ENCODE data around the gene TNFAIP8L2. TPM values are rescaled to one million over a fixed set of nuclear protein-coding genes. Genes with fewer than 3 reads are reported as not detected.
A peak's percentile ranks its signal among the peaks of the same experiment; 100 is the strongest.

The TNFAIP8L2 gene
- total and polyA plus RNA-seq, 8 donors = 2.0 to 19.4 (median 6.8) TPM; not detected in 2

DNA sequence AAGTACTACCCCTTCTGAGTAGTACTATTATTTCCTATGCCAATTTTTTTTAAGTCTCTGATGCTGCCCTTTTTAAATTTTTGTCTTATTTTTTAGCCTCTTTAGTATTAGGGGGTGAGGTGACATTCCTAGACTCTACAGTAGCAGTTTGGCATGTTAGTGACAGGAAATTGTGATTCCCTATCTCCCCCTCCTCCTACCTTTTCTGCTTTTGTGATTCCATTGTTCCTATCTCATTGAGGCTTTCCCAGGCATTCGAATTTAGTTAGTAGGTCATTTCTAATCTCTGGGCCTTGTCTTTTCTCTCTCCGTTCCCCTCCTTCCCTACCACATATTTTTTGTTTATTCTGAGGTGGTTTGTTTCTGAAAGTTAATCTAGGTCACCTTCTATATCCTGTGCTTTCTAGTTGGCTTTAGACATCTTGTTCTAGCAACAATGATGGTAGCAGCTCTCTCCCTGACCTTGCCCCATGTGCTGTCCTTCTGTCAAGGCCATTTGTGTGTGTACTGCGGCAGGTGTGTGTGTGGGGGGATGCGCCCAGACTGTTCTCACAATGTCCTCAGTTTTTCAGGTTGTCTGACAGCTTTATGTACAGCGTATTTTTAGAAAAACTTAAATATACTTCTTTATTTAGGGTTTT is 31.6 kb upstream of the TNFAIP8L2 start:
- intact Hi-C loops (cut with DNase I; ENCODE audit: low total_unique reads) = no loop called here

DNA sequence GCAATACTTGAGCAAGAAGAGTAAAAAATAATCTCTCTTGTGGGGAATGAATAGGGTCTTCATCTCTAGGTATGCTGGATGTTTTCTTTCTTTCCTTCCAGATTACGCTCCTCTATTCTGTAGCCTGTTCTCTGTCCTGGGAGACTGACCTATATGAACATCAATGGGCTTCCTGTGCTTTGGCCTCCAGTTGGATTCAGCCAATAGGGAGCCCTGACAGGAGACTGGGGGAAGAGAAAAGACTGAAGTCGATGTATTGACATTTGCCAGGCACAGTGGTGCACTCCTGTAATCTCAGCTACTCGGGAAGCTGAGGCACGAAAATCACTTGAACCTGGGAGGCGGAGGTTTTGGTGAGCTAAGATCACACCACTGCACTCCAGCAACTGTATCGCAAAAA is 27.6 kb upstream of the TNFAIP8L2 start:
- peaks cover 14 to 34% (median 25%) of the 10 kb centered on the region in 4 donors for H3K4me1 ChIP-seq
- TF ChIP-seq, protein P1, sequence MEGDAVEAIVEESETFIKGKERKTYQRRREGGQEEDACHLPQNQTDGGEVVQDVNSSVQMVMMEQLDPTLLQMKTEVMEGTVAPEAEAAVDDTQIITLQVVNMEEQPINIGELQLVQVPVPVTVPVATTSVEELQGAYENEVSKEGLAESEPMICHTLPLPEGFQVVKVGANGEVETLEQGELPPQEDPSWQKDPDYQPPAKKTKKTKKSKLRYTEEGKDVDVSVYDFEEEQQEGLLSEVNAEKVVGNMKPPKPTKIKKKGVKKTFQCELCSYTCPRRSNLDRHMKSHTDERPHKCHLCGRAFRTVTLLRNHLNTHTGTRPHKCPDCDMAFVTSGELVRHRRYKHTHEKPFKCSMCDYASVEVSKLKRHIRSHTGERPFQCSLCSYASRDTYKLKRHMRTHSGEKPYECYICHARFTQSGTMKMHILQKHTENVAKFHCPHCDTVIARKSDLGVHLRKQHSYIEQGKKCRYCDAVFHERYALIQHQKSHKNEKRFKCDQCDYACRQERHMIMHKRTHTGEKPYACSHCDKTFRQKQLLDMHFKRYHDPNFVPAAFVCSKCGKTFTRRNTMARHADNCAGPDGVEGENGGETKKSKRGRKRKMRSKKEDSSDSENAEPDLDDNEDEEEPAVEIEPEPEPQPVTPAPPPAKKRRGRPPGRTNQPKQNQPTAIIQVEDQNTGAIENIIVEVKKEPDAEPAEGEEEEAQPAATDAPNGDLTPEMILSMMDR (IDR thresholded peaks at IDR 0.05) = no peak
- TF ChIP-seq POLR2AphosphoS5 (IDR thresholded peaks at IDR 0.05) (no peak), EP300 (IDR thresholded peaks at IDR 0.05) (no peak), POLR2A (IDR thresholded peaks at IDR 0.05) (no peak)
- no peak for DNase-seq
- H3K36me3 ChIP-seq = peaks cover 0 to 19% (median 9%) of the 10 kb centered on the region in 4 donors
- no peak overlapping the region for H3K4me3 ChIP-seq
- H3K9me3 ChIP-seq = no peaks in the 10 kb centered on the region
- no peak overlapping the region for H3K27ac ChIP-seq
- 81 to 90% (median 84%) methylated on average over 6 of the region's 6 CpGs for WGBS, 5 donors
- intact Hi-C loops (cut with DNase I; ENCODE audit: low total_unique reads) = no loop called here
- peaks cover 0 to 27% (median 22%) of the 10 kb centered on the region in 3 donors for H3K27me3 ChIP-seq

More for the DNA sequence above, 31.6 kb upstream of the TNFAIP8L2 start:
- WGBS, 5 donors = 70 to 81% (median 73%) methylated on average over 5 of the region's 5 CpGs
- H3K4me3 ChIP-seq = no peak overlapping the region
- peaks cover 0 to 49% (median 39%) of the 10 kb centered on the region in 4 donors for H3K36me3 ChIP-seq
- H3K27me3 ChIP-seq = no peaks in the 10 kb centered on the region
- no peak for TF ChIP-seq POLR2AphosphoS5 (IDR thresholded peaks at IDR 0.05)
- no peak for TF ChIP-seq POLR2A (IDR thresholded peaks at IDR 0.05)
- TF ChIP-seq, protein P1 (IDR thresholded peaks at IDR 0.05) = no peak
- no peak for TF ChIP-seq EP300 (IDR thresholded peaks at IDR 0.05)
- H3K4me1 ChIP-seq = peaks cover 0 to 9% (median 0%) of the 10 kb centered on the region in 4 donors
- H3K27ac ChIP-seq = no peak overlapping the region
- peak in 1 of 2 donors; percentile 39 for DNase-seq
- no peaks in the 10 kb centered on the region for H3K9me3 ChIP-seq

DNA sequence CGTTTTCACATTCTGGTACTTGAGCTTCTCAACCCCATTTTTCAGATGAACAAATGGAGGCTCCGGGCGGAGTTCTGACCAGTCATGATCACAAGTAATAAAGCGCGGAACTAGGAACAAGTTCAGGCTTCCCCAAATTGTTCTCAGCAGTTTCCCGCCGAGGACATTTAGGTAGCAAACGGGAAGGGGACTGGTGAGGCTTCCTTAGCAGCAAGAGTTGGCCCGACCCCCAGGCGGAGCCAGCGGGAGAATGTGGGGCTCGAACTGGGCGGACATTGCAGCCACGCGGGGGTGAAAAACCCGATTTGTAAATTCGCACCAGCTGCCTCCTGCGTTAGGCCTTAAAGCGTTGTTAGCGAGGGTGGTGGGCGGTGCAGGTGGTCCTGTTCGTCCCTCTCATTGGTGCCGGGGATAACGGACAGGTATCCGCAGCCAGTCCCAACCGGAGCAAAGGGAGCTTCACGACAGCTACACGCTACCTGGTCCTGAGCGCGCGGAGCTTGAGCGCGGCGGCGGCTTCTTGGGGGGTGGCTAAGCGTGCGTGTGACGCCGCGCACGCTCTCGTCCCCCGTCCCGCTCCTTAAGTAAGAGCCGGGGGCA is 25.4 kb upstream of the TNFAIP8L2 start:
- Histone ChIP-seq H3K4me1 (peaks cover 14 to 29% (median 25%) of the 10 kb centered on the region in 4 donors), H3K36me3 (peaks cover 0 to 22% (median 8%) of the 10 kb centered on the region in 4 donors), H3K27me3 (peaks cover 0 to 27% (median 22%) of the 10 kb centered on the region in 3 donors), H3K4me3 (peak overlapping the region; percentile 36 to 47 (median 46)), H3K9me3 (no peaks in the 10 kb centered on the region), H3K27ac (peak overlapping the region in 4 of 5 donors; percentile 16 to 81 (median 58))
- intact Hi-C loops (cut with DNase I; ENCODE audit: low total_unique reads) = no loop called here
- TF ChIP-seq POLR2AphosphoS5 (IDR thresholded peaks at IDR 0.05) (peak in 1 of 3 donors; percentile 29), EP300 (IDR thresholded peaks at IDR 0.05) (no peak)
- DNase-seq = peak; percentile 71 to 97
- 8 to 14% (median 10%) methylated on average over 30 to 45 of the region's 45 CpGs for WGBS, 5 donors

DNA sequence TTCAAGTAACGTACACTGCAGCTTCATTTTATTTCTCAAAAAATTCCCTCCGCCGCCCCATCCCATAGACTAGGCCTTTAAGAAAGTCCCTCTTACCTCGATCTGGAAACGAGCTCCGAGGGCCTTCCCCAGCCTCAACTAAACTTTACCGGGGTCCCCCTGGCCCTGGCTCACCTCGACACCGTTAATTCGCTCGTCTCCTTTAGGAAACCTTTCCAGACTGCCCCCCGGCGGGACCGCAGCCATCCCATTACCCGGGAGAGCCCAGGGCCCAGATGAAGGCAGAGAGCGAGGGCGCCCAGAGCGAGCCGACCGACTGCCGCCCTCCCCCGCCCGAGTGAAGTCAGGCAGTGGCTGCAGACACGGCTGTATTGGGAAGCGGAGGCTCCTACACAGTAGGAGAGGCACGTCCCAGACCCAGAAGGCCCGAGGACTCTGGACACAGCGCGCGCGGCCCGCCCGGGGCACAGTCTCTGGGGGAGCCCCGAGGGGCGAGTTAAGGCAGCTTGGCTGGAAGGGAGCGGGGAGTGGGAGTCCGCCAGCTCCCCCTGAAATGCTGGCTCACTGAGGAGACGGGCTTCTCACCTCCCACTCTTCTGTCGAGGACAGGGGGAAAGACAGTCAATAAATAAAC is 24.6 kb upstream of the TNFAIP8L2 start:
- TF ChIP-seq POLR2A (IDR thresholded peaks at IDR 0.05) (no peak), EP300 (IDR thresholded peaks at IDR 0.05) (no peak), POLR2AphosphoS5 (IDR thresholded peaks at IDR 0.05) (no peak)
- TF ChIP-seq, protein P1 (IDR thresholded peaks at IDR 0.05) = no peak
- Histone ChIP-seq H3K27ac (peak overlapping the region in 4 of 5 donors; percentile 14 to 81 (median 58)), H3K4me3 (peak overlapping the region; percentile 36 to 47 (median 46)), H3K4me1 (peaks cover 14 to 26% (median 24%) of the 10 kb centered on the region in 4 donors), H3K27me3 (peaks cover 0 to 27% (median 22%) of the 10 kb centered on the region in 3 donors), H3K9me3 (no peaks in the 10 kb centered on the region), H3K36me3 (peaks cover 0 to 29% (median 10%) of the 10 kb centered on the region in 4 donors)
- intact Hi-C loops (cut with DNase I; ENCODE audit: low total_unique reads) = no loop called here
- DNase-seq = peak; percentile 34 to 71
- WGBS, 5 donors = 18 to 34% (median 21%) methylated on average over 16 to 39 of the region's 39 CpGs

Data from stomach (tissue), 9 donors.